CD4-positive, alpha-beta T cell treated with Interferon gamma for 1 hour (primary cell): ENCODE data around the gene PAFAH2.

Source experiments
- DNase-seq: peaks from one replicate; pipeline ENCODE4 v3.0.0-alpha.2; 2020

Gene PAFAH2

DNA sequence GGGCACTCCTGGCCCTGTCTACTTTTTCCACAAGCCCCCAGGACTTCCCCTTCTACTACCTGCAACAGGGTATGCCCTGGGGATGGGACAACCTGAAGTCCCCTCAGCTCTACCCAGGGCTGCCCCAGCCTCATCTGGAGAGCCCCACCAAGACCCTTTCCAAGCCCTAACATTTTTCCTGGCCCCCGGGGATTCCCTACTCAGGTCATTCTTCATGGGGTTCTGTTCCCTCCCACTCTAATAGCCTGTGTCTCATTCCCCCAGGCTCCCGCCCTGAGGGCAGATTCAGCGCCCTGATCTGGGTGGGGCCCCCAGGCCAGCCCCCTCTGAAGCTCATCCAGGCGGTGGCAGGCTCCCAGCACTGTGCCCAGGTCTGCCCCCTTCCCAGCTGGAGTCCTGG is 33.3 kb upstream of the PAFAH2 start:
- no peak for DNase-seq

- DNase-seq = no peak
Measured at GRCh38 chr1:26029864-26030481, 32.1 kb upstream of the PAFAH2 start.

GRCh38 chr1:26029054-26029863 is 31.4 kb upstream of the PAFAH2 start:
- DNase-seq = no peak

DNA sequence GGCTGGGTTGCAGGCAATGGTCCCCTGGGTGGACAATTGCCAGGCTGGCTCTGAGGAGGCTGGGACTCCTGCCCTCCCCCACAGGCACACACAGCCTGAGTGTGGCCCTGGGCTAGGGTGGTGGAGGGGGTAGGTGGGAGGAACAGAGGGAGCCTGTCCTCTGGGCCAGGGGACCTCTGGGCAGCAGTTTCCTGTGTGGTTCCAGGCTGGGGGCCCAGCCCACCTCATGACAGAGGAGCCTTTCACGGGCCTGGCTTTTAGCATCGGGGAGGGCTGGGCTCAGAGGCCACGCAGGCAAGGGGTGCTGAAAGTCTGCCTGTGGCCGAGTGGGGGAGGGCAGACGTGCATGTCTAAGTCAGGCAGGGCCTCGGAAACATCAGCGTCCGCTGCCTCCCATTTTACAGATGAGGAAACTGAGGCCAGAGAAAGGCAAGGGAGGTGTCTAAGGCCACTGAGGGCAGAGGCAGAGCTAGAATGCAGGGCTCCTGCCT is 30.7 kb upstream of the PAFAH2 start:
- DNase-seq = no peak

DNA sequence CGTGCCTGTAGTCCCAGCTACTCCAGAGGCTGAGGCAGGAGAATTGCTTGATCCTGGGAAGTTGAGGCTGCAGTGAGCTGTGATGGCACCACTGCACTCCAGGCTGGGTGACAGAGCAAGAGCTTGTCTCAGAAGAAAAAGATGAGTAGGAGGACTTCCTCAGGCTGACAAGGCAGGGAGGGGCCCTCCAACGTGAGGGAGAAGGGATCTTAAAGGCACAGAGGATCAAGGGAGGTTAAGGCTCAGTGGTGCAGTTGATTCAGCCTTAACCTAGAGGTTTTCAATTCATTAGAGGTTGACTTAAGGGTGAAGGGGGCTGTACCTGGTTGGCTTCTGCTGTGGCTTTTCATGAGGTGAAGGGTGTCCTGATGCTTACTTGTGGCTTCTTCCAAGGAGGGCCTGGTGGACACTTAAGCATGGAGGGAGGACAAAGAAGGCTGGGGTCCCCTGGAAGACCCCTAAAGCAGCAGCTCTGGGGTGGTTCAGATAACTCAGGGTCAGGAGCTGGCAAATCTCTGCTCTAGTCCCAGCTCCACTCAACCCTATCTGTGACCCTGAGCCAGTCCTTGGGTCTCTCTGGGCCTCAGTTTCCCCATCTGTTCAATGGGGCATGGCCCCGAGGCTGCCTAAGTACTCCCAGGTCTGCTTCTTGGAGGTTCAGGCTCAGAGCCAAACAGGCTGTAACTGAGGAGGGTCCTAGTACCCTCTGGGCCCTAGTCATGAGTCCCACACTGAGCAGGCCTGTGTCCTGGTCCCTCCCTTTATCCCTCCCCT is 30.0 kb upstream of the PAFAH2 start:
- no peak for DNase-seq

- no peak for DNase-seq
Measured at GRCh38 chr1:26025517-26025916, 27.7 kb upstream of the PAFAH2 start.

- no peak for DNase-seq
Measured at GRCh38 chr1:26025060-26025459, 27.2 kb upstream of the PAFAH2 start.

DNA sequence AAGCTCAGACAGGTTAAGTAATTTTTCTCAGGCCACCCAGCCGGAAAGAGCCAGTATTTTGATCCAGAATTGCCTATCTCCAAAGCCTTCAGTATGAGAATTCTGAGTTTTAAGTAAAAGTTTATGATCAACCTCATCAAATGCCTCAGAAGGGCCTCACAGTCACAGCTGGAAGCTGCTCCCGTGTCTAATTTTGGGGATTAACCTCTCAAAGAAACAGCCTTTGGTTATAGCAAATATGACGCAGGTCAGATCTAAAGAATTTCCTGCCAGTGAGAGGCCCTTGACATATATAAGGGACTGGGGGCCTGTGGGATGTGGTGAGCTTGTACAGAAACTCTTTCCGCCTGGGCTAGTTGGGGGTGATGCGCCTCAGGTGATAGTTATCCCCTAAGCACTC is 26.0 kb upstream of the PAFAH2 start:
- DNase-seq = no peak

DNA sequence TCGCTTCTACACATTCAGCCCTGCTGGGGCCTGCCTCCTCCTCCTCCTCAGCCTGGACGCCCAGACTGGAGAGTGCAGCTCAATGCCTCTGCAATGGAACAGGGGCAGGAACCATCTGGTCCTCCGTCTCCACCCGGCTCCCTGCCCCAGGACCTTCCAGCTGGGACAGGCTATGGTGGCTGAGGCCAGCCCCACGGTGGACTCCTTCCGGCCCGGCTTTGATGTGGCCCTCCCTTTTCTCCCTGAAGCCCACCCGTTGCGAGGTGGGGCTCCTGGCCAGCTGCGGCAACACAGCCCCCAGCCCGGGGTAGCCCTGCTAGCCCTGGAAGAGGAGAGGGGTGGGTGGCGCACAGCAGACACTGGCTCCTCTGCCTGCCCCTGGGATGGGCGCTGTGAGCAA is 25.1 kb upstream of the PAFAH2 start:
- no peak for DNase-seq

DNA sequence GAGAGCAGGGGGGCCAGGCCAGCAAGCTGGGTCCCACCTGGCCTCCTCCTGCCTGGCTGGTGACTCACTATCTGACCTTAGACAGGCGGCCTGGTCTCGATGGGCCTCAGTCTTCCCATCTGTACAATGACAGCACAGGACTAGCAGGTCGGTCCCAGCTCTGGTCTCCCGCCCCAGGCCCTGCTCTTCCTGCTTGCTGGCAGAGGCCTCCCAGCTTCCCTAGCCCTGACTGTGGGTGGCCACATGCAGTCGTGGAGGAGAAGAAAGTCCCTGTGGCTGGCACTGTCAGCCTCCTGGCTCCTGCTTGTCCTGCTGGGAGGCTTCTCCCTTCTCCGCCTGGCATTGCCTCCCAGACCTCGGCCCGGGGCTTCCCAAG is 24.5 kb upstream of the PAFAH2 start:
- DNase-seq = no peak

DNA sequence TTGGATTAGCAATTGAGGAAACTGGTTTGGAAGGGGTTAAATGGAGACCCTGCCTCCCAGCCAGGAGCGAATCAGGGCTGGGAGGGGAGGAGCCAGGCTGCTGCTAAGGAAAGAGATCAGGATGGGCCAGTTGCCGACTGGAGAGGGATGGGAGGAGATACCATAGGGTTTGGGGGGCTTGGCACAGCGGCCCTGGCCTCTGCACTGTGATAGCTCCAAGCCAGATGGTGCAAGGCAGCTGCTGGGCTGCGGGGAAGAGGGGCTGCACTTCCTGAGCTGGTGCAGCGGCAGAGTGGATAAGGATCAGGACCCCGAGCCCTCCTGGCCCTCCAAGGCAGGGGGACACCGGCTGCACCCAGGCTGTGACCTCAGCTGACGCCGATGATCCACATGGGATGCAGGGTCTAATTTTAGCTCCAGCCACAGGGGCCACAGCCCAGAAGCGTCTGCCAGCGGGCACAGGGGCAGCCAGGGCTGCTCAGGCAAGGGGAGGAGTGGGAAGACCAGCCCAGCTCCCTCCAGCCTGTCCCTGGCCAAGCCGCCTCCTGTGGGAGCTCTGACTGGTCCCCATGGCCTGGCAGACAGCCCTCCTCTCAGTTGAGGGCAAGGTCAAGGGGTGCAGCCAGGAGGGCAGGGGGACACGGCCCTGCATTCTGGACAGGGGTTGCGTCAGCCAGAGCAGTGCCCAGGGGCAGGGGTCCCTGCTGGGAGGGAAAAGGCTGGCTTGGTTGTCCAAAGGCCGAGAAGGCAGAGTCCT is 24.0 kb upstream of the PAFAH2 start, which contains the start of gene EXTL1:
EXTL1 (plus strand) TSS at position 129 of the 757 bp plus-strand sequence. CDS start 872 bp downstream, outside the sequence.
- no peak for DNase-seq

DNA sequence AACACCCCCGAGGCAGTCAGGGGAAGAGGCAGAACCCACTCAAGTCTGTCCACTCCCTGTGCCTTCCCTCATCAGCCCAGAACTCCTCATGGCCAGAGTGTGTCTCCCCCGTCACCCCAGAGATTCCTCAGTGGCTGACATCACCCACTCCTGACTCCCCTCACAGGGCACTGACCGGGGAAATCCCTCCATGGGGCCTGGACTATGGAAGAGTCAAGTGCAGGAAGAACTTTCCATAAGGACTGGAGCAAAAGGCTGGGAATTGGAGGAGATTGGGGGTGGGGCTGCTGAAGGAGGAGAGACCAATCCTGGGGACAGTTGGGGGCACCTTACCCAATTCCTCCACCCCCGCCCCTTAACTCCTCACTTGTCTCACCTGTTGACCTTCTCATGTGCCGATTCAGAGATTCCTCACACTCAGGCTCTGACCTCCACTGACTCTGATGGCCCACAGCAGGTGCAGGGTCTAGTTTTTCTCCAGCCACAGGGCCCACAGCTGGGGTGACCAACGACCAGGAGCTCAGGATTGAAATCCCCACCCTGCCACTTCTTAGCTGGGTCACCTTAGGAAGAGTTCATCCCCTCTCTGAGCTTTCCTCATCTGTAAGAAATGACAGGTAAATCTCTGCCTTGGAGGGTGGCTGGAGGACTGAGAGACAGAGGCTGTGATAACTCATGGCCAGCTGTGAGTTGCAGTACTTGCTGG is 23.2 kb upstream of the PAFAH2 start:
- DNase-seq = no peak

GRCh38 chr1:26020330-26020768 is 22.5 kb upstream of the PAFAH2 start:
- no peak for DNase-seq

DNA sequence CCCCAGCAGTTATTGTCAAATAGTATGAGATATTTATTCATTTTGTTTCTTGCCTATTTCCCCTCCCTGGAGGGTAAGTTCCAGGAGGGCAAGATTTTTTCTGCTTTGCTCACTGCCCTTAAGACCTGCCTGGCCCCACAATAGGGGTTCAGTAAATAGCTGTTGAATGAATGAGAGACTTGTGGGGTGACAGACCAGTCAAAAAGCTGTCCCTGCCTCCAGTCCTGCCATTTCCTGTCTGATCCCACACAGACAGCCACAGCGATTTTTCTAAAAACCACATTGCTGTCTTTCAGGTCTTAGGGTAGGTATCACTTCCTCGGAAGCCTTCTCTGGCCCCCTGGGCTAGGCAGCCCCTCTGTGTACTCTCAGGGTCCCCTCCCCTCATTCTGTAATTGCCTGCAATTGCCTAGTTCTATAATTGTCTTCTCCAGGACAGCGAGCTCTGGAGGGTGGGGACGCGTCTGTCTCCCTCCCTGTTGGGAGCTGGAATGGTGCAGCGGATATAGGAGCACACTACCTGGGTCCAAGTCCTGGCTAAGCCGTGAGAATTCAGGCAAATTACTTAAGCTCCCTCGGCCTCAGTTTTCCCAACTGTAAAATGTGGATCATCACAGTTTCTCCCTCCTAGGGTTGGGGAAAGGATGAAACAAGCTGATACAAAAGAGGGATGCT is 21.9 kb upstream of the PAFAH2 start:
- no peak for DNase-seq

DNA sequence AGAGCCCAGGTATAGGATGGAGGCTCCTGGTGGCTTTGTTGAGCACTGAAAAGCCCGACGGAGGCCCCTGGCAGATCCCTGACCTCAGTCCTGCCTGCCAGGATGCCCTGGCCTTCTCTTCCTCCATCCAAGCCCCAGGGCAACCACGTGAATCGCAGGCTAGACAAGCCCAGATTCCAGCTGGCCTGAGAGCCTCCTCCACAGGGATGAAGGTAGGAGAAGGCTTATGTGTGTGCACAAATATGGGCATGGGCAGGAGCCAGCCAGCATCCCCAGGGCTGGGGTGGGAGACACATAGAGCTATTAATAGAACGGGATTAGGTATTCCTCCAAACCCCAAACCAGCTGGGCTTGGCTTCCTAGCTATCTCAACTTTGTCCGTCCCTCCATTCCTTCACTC is 19.7 kb upstream of the PAFAH2 start:
- no peak for DNase-seq

- DNase-seq = no peak
Measured at GRCh38 chr1:26016953-26017545, 19.2 kb upstream of the PAFAH2 start.

- DNase-seq = no peak
Measured at GRCh38 chr1:26016258-26016952, 18.5 kb upstream of the PAFAH2 start.

GRCh38 chr1:26015358-26015757 is 17.5 kb upstream of the PAFAH2 start:
- DNase-seq = no peak

- DNase-seq = no peak
Measured at GRCh38 chr1:26014179-26014578, 16.3 kb upstream of the PAFAH2 start.

DNA sequence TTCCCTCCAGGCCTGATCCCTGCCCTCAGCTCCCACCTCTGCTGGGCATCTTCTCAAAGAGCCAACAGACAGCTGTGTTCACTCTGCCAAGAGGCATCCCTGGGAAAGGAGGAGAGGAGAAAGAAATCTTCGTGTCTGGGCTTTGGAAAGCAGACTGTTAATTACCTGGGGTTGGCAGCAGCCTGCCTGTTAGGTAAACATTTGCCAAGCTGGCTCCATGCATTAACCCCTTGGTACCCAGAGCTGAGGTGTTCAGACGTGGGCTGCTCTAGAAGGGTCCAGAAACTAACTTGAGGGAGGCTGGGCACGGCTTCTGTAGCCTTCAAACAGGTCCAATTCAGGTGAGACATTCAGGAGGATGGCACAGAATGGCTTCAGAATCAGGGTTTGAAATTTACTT is 15.0 kb upstream of the PAFAH2 start:
- DNase-seq = no peak

DNA sequence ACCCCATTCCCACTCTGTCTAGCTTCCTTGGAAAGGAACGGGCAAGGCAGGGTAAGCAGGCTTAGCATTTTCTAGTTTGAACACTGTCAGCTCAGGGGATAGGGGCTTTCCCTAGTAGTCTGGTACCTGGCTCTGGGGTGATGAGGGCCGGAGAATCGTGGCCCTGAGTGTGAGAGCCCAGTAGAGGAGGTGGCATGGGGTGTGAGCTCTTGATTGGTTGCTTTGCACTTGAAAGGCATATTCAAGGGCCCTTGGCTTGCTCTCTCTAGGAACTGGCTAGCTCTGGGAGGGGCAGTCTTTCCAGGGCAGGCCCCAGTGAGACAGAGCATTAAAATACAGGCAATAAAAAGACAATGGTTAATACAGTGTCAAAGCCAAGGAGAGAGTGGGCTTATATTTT is 13.0 kb upstream of the PAFAH2 start:
- no peak for DNase-seq
